GM18508 (cell line): Measurements from ENCODE around the gene PRR23E.

ENCODE experiments used
- ATAC-seq: cut with Tn5 transposase; IDR thresholded peaks from one replicate; pipeline ENCODE4 v1.9.1; 2021; ENCODE audit warnings: moderate number of reproducible peaks; ENCODE audit not compliant: insufficient read depth, unreplicated experiment

The PRR23E gene

DNA sequence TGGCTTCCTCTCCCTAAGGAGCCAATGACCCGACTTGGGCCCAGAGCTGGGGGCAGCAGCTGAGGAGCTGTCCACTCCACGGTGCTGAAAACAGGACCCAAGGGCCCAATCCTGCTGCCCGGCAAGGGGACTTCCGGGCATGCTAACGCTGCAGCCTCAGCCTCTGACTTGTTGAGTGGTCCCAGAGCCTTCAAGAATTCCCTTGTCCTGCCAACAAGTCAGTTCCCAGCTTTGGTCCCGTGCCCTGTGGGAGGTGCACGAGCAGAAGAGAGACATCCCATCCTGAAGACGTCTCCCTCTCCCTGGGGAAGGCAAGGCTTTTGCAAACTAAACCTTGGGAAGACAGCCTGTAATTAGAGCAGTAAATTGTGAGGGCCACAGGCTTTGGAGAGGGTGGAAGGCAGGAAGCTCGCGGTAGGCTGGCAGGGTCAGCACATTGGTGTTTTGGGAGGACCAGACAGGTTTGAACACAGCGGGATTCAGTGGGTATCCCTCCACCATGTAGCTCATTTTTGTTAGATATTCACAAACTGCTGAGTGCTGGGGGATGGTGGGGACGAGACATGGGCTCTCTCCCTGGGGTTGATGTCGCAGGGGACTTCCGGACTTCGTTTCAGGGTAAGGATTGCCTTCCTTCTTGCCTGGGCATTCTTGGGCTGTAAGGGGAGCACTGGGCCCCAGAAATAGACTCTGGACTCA lies 29.8 kb upstream of the PRR23E start:
- ATAC-seq, result no peak

- no peak for ATAC-seq
Observed at GRCh38 chr3:127164615-127165014, 28.3 kb upstream of the PRR23E start.

GRCh38 chr3:127165036-127165435 lies 27.9 kb upstream of the PRR23E start:
- no peak for ATAC-seq

DNA sequence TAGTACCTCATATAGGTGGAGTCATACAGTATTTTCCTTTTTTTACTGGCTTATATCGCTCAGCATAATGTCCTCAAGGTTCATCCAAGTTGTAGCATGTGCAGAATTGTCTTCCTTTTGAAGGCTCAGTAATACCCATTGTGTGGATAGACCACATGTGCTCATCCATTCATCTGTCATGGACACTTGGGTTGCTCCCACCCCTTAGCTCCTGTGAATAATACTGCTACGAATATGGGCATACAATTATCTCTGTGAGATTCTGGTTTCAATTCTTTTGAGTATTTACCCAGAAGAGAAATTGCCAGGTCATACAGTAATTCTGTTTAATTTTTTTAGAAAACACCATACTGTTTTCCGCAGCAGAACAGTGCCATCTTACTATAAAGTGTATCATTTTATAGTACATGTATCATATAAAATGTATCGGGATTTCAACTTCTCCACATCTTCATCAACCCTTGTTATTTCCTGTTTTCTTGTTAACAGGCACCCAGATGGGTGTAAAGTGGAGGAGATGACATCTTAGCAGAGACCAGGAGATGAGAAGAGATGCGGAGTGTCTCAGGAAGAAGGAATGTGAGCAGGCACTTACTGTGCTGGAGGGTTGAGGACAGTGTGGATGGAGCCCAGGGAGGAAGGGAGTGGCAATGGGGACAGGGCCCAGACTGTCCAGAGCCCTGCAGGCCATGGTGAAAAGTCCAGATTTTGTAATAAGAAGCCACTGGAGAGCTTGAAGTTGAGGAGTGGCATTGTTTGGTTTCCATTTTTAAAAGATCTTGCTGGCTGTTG lies 27.0 kb upstream of the PRR23E start:
- no peak for ATAC-seq

- no peak for ATAC-seq
Observed at GRCh38 chr3:127166501-127167065, 26.3 kb upstream of the PRR23E start.

DNA sequence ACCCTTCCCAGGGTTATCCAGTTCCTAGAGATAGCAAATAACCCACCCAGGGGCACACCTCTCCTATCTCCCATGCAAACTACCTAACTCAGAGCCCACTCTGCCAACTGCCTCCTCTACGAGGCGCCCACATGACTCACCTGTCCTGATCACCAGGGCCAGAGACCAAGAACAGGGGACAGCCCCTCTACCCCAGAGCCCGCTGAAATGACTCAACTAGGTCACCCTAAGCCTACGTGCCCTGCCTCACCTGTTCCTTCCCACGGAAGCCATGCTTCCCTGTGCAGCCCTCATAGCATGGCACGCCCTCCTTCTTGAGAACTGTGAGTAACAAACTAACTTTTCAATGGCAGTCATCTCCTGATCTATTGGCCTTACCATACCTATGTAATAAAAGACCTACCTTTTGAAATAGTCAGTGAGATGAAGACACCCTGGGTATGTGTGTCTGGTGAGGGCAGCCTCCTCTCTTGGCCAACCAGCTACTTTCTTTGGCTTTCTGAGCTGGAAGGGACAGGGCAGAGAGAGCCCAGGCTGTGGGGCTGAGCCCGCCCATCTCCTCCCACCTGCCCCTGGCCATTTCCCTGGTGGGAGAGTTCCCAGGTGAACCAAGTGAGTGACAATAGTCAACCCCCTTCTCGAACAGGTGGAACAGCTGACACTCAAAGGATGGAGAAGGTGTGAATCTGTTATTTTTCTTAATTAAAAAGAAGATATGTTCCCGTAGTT lies 25.5 kb upstream of the PRR23E start:
- no peak for ATAC-seq

DNA sequence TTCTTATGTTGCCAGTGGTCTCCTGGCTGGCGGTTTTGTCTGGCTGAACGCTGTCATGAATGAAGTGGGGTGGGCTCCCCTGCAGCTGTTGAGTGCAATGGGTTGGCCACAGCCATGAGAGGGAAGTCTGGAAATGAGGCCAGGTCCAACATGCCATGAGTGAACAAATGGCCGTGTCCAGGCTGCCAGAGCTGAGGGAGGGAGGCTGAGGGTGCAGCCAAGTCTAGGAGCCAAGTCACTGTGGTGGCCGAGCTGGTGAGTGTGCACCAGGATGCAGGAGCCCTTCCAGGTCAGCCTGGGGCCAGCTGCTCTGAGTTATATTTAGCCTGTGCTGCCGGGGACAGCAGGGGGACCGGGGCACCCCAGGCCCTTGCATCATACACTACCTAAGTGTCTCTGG lies 24.7 kb upstream of the PRR23E start:
- ATAC-seq, result no peak

DNA sequence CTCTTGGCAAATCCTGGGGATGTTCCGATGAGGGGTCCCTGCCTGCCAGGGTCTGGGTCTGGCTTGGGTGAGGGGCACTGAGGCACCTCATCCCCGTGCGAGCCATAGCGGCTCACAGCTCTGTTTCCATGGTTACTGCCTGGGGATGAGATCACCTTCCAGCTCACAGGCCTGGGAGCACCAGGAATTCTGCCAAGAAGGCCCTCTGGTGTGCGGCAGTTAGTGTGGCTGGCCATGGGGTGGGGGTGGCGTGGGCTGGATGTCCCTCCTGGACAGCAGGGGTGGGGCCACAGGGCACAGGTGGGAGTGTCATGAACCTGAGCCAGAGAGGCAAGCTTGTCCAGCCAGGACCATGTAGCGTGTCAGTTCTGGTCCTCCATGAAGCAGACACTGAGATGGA lies 22.1 kb upstream of the PRR23E start:
- no peak for ATAC-seq

DNA sequence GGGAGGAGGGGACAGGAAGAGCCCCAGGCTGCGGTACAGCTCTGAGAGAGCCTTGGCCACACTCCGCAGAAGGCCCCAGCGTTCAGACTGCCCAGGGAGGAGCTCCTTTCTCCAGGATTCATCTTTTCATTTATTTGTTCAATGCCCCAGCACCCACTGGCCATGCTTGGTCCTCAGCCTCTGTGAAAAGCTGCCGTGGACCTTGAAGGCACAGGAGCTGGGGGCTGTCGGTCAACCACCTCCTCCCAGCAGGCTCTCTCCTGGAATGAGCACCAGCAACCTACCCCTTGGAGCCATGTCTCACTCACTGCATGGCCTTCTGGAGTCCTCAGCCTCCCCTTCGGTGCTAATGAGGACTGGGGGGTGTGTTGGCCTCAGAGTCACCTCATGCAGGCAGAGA lies 21.6 kb upstream of the PRR23E start:
- ATAC-seq, result no peak

DNA sequence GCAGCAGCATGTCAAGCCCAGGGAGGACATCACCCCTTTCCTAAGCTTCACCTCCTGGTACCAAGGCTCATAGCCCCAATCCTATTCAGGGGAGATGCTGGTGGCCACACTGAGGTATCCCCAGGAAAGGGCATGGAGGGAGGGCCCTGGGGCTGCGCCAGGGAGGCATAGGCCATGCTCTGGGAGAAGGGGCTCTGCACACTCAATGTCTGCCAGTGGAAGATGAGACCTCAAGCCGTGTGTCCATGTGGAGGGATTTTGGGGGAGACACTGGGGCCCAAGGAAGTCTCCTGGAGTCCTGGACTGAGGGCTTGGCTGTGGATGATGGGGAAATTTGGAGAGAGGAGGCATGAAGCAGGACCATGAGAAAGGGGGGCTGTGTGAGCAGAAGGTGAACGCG lies 21.2 kb upstream of the PRR23E start:
- ATAC-seq, result no peak

DNA sequence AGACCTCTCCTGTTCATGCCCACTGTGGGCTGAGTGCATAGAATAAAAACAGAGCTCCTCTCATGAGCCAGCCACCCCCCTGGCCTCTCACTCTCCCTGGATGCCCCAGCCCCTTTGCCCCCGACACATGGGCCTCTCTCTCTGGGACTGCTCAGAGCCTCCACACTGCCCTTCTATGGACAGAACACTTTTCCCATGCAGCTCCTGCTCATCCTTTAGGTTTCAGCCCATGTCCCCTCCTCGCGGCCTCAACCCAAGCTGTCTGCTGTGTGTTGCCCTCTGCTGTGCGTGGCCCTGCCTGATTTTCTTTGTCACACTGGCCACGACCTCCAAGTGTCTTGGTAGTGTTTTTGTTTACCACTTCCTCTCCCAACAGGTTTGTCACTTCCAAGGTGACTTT lies 20.7 kb upstream of the PRR23E start:
- no peak for ATAC-seq

DNA sequence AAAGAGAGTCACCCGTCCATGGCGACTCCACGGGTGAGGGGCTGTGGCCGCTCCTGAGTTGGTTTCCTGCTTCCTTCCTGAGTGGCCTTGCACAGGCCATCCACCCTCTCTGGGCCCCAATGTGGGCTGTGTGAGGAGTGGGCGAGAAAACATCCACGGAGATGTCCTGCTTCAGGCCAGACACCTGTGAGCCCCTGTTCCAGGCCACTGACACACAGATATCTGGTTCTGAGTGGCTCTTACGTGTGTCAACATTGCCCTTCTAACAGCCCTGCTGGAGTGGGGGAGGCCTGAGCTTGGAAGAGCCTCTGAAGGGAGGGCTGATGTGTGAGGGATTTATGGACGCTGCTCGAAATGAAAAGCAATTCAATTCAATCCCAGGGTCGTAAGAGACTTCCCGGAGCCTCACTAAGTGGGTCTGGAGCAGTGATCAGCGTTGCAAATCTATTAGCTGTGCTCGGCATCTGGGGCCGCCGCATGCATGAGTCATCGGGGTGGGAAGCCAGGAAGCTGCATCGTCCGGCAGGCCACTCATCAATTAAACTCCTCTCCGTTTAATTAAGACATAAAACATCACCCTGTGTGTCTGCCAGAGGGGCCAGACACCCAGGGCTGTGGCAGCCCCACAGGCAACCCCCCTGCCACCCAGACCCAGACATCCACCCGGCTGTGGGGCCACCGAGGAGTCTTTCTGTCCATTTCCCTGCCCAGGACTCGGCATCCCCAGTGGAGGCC lies 20.0 kb upstream of the PRR23E start:
- ATAC-seq, result no peak

DNA sequence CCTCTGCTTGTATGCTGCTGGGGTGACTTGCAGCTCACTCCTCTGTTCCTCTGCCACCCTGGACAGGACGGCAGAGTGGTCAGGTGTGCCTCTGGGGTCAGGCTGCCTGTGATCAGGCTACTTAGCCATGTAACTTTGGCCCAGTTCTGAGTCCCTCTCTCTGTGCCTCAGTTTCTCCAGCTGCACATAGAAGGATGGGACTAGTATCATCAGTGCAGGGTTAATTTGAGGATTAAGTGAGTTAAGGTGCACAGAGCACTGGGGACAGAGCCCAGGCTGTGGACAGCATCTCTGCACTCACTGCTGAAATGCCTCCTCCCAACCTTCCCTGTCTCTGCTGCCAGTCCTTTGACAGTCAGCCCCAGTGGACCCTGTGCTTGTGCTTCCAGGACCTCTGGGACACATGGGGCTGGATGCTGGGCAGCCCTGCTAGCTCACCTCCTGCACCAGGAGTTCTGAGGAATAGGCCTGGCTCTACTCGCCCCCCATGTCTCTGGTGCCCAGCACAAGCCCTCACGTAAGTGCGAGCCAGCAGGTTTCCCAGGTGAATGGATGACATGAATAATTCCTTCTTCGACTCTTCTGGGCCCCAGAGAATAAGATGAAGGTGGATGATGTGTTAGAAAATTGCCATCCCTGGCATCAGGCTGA lies 19.3 kb upstream of the PRR23E start:
- ATAC-seq, result no peak

- no peak for ATAC-seq
Observed at GRCh38 chr3:127174284-127174683, 18.6 kb upstream of the PRR23E start.

- no peak for ATAC-seq
Observed at GRCh38 chr3:127174715-127175140, 18.2 kb upstream of the PRR23E start.

GRCh38 chr3:127175272-127175671 lies 17.7 kb upstream of the PRR23E start:
- ATAC-seq, result no peak

GRCh38 chr3:127177226-127177625 lies 15.7 kb upstream of the PRR23E start:
- ATAC-seq, result no peak

GRCh38 chr3:127180859-127181258 lies 12.1 kb upstream of the PRR23E start:
- no peak for ATAC-seq

- ATAC-seq, result no peak
Observed at GRCh38 chr3:127182431-127182830, 10.5 kb upstream of the PRR23E start.
